Measurements from ENCODE around the gene PLCB4.

Gene PLCB4

DNA sequence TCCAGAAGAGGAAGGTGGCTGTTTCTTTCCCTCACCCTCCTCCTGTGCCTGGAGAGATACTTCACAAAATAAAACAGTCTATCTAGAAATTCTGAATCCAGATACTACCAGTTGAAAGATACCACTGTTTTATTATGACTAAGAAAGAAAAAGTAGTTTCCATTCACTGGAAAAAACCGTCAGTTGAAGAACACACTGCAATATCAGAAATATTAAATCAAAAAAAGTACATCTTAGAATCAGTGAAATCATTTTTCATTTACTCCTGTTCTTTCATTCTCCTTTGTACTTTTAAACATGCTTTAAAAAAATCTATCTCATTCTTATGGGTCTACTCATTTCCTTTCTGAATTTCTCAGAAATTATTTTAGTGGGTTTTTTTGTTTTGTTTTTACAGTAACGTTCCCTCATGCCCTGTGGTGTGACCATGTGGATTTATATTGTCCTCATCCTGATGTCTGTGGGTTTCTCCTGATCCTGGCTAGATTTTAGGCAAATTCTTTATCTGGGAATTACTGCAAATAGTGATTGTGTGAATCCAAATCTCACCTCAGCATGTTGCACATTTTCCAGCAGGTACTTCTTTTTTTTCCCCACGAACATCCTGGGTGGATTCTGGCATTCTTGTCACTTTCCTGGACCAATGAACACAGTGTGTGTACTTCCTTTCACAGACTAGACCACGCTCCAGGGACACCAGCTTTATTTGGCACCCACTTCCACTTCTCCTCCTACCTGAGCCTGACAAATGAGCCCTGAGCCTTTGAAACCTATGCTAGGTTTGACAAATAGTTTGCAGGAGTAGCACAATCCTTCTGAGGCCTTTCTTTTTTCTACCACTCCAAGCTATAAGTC is 331.5 kb downstream of the PLCB4 start:
- TF ChIP-seq, protein P1, sequence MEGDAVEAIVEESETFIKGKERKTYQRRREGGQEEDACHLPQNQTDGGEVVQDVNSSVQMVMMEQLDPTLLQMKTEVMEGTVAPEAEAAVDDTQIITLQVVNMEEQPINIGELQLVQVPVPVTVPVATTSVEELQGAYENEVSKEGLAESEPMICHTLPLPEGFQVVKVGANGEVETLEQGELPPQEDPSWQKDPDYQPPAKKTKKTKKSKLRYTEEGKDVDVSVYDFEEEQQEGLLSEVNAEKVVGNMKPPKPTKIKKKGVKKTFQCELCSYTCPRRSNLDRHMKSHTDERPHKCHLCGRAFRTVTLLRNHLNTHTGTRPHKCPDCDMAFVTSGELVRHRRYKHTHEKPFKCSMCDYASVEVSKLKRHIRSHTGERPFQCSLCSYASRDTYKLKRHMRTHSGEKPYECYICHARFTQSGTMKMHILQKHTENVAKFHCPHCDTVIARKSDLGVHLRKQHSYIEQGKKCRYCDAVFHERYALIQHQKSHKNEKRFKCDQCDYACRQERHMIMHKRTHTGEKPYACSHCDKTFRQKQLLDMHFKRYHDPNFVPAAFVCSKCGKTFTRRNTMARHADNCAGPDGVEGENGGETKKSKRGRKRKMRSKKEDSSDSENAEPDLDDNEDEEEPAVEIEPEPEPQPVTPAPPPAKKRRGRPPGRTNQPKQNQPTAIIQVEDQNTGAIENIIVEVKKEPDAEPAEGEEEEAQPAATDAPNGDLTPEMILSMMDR (IDR thresholded peaks at IDR 0.05; ENCODE audit: low read depth, low read length) = no peak
- H3K4me3 ChIP-seq (ENCODE audit: low read depth, low read length) = no peak overlapping the region

DNA sequence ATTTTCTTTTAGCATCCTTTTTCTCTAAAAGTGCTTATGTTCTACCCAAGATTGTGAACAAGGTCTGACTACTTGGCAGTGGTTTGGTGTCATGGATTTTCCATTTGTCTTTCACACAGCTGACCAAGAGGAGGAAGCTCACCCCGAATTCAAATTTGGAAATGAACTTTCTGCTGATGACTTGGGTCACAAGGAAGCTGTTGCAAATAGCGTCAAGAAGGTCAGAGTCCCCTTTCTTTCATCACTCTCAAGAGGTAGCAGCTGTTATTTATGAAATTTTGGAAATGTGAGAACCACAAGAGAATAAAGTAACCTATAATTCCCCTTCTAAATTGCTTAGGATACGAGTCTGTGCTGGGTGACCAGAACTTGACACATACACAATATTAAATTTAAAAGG is 332.5 kb downstream of the PLCB4 start:
- H3K4me3 ChIP-seq (ENCODE audit: low read depth, low read length) = no peak overlapping the region
- TF ChIP-seq, protein P1 (IDR thresholded peaks at IDR 0.05; ENCODE audit: low read depth, low read length) = no peak

DNA sequence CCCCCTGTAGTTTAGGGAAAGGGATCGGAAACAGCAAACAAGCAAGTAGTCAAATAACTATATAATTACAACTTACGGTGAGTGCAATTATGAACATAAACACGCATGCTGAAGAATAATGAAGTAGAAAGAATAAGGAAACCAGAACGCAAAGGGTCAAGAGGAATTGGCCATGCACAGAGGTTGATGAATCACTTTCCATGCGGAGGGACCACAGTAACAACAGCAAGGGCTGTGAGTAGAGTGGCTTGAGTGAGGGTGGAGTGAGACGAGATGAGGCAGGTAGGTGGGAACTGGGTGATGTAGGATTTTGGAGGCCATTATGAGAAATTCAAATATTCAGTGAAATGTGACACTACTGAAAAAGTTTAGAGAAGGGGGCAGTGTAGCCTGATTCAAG is 333.3 kb downstream of the PLCB4 start:
- H3K4me3 ChIP-seq (ENCODE audit: low read depth, low read length) = no peak overlapping the region
- TF ChIP-seq, protein P1 (IDR thresholded peaks at IDR 0.05; ENCODE audit: low read depth, low read length) = no peak

DNA sequence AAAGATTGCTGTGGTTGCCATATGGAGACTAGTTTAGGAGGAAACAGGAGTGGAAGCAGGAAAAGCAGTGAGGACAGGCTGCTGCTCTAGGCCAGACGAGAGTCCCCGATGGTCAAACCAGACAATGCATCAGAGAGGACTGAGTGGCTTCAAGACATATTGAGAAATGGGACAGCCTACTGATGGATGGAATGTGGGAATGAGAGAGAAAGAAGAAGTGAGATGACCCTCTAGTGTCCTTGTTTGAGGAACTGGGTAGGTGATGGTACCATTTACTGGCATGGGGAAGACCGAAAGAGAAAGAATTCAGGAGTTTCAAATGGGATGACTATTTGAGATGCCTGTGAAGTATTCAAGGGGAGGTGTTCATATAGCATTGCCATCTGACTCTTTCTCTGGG is 333.7 kb downstream of the PLCB4 start:
- no peak overlapping the region for H3K4me3 ChIP-seq (ENCODE audit: low read depth, low read length)
- TF ChIP-seq, protein P1 (IDR thresholded peaks at IDR 0.05; ENCODE audit: low read depth, low read length) = no peak

DNA sequence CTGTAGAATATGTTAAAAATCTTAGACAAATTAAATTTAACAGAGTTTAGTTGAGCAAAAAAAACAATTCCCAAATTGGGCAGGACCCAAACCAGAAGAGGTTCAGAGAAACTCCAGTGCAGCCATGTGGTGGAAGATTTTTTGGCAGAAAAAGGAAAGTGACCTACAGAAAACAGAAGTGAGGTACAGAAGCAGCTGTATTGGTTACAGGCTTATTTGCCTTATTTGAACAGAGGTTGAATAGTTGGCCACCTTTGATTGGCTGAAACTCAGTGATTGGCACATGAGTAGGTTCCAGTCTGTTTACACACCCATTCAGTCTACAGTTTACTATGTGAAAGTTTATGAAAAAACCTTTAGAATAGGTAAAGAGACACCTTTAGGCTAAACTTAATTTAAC is 334.6 kb downstream of the PLCB4 start:
- H3K4me3 ChIP-seq (ENCODE audit: low read depth, low read length) = no peak overlapping the region
- TF ChIP-seq, protein P1 (IDR thresholded peaks at IDR 0.05; ENCODE audit: low read depth, low read length) = no peak

DNA sequence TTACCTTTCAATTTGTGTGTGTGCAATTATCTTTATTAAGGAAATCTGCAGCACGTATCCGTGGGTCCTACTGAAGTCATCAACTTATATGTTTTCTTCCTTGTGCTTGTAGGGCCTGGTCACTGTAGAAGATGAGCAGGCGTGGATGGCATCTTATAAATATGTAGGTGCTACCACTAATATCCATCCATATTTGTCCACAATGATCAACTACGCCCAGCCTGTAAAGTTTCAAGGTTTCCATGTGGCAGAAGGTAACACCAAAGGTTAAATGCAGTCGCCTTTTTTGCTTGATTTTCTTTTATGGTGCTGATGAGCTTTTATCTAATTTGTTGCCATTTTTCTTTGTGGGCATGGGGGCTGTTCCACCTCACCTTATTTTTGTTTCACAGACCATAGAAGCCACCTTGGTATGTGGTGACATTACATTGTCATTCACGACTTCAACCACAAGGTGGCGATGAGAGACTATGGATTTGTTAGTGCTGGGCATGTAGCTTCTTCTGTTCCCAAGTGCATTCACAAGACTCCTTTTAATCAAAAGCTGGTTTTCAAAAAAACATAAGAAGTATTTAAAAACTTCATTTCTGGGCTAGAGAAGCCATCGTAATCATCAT is 339.0 kb downstream of the PLCB4 start:
- H3K4me3 ChIP-seq (ENCODE audit: low read depth, low read length) = no peak overlapping the region
- TF ChIP-seq, protein P1 (IDR thresholded peaks at IDR 0.05; ENCODE audit: low read depth, low read length) = peak; percentile 65
